HTERT RPE-1 (cell line): ENCODE measurements around the gene ISY1.
"Not testable (repeated sequence)": the region's sequence is repeated elsewhere in the genome, so short reads cannot be mapped to it uniquely, and the experiment has no call there.

Source experiments
- in situ Hi-C: fragments of 300-500 bp; cut with MboI; formaldehyde crosslinking; loops from 4 replicates; pipeline ENCODE4 v1.14.3; 2020; ENCODE audit warnings: low sequenced_read_pairs

Gene ISY1

DNA sequence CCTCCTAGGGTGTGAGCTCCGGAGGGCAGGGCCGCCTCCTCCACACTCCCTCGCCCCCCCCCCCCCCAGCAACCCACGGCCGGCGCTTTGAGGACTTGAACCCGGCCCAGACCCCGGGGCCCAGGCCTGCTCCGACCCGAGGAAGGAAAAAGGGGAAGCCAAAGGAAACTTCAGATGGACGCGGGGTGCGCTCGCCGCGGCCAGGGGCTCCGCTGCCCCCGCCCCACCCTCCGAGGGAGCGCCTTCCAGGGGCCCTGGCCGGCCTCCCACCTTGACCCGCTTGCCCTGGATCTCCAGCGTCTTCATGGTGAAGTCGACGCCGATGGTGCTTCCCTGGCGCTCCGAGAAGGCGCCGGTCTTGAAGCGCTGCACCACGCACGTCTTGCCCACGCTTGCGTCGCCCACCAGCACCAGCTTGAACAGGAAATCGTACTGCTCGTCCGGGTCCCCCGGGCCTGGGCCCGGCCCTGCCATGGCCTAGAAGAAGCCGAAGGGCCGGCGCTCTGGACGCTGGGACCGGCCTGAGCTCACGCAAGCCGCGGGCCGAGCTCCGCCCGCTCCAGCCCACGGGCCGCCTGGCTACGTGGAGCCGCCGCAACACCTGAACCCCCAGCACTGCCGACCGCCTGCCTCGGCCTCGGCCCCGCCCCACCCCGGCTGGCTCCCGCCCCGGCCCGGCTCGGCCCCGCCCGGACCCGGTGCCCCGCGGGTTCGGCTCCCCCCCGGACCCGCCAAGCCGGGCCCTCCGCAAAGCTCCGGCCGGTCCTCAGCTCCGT lies 39.7 kb downstream of the ISY1 start:
- in situ Hi-C loops = no loop called here

DNA sequence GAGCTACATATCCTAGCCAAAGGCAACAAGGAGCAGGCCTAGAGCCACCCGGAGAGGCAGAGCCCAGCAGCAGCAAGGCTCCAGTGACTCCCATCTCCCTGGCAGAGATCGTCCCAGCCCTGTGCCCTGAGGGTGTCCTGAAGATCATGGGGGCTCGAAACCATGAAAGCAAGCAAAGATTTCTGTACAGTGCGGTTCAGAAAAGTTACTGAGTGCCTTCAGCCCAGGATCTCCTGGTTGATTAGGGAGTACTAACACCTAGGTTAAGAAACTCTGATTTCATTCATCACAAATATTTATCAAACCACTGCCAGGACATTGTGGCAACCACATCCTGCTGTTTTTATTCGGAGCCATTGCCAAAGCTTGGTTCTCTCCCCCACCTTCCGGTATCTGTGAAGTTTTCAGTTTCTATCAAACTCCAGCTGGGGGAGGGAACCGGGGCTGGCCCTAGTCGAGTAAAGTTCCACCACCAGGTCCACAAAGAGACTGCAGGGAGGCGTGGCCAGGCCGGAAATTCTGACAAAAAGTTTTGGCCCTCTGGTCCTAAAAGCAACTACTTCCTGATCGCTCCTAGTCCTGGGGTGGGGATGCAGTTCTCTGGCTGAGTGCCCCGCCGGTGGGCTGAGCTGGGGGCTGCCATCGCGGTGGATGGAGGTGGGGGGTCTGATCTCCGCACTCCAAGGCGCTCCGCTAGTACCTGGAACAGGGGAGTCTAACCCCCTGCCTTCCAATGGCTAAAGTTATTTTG lies 40.4 kb downstream of the ISY1 start:
- in situ Hi-C loops = no loop called here

DNA sequence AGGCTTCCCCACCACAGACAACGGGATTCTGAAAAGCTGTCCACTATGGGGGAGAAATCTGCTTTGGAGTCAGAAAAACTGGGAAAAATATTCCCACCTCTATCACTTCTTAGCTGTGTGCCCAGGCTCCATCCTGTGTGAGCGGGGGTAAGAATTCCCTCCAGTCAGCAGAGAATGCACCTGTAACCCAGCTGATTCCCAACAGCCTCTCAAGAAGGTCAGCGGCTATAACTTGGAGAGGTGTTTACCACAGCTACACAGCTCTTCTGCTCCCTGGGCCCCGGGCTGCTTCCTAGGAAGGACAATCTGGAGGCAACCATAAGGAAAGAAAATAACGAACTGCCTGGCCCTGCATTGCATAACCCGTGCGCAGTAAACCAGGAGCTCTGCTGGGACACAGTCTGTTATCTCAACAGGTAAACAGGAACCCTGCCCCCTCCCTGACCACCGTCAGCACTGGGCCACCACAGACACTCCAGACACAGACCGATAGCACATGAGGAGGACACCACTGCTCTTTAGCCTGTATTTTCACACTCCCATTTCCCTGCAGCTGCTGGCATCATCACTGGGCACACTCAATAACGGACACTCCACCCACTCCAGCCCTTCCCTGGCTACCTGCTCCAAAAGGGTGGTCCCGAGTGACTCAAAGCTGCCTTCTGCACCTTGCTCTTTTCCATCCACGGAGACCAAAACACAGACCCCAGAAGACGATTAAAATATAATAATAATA lies 41.3 kb downstream of the ISY1 start:
- in situ Hi-C loops = no loop called here

DNA sequence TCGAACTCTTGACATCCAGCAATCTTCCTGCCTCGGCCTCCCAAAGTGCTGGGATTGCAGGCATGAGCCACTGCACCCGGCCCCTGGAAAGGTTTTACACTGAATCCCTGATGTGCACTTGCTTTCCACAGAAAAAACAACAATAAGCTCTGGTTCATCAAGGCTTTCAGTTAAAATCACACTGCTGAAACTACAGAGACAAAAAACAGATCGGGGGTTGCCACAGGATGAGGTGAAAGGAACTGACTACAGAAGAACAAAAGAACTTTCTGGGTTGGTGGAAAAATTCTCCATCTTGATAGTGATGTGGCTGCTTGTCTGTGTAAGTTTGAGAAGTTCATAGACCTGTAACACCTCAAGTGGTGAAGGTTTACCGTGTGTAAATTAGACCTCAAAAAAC lies 42.1 kb downstream of the ISY1 start:
- in situ Hi-C loops = no loop called here

DNA sequence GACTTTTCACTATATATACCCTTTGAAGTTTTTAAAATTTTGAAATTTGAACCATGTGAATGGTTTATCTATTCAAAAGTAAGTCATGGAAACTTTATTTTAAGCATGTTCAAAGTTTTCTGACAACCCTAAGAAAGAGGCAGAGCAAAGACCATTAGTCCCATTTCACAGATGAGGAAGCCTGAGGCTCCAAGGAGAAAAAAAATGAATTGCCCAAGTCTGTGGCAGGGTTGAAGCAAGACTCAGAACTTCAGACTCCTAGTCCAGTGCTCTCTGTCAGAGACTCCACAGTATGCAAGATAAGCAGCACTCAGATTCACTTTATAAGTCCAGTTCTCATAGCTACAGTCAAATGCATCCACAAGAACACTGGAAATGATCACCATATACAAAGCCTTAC lies 43.7 kb downstream of the ISY1 start:
- in situ Hi-C loops = no loop called here

DNA sequence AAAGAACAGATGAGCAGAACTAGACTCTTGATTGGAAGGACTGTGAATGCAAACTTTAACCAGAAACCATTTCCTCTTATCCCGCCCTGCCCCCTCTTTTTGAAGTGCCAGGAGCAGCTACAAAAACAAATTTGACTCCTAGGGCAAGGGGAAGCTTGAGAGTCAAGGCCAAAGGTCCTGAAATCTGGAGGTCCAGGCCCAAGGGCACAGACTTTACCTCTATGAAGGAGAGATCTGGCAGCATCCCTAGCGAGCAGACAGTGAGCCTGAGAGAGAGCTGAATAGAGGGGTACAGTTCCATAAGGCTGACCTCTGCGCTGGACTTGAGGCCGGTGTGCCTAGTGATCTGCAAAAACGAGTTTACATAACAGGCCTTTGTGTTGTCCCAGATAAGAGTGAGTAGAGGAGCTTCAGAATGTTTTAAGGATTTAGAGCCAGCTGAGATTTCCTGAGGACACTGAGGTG lies 44.3 kb downstream of the ISY1 start:
- in situ Hi-C loops = no loop called here

DNA sequence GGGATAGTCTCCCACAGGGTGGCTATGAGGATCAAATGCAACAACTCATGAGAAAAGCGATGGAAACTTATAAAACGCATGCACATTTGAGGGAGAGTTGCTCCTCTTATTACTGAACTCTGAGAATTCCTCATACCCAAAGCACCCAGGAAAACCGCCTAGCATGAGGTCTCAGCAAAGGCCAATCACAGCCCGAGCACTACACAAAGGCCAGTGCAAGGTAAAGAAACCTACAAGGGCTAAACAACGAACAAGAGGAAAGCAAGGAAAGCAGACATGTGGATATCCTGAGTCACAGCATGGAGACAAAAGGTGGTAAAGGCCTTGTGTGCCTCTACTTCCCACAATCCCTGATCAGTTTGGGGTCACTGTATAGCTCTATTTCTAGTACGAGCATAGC lies 46.4 kb downstream of the ISY1 start:
- in situ Hi-C loops = no loop called here

DNA sequence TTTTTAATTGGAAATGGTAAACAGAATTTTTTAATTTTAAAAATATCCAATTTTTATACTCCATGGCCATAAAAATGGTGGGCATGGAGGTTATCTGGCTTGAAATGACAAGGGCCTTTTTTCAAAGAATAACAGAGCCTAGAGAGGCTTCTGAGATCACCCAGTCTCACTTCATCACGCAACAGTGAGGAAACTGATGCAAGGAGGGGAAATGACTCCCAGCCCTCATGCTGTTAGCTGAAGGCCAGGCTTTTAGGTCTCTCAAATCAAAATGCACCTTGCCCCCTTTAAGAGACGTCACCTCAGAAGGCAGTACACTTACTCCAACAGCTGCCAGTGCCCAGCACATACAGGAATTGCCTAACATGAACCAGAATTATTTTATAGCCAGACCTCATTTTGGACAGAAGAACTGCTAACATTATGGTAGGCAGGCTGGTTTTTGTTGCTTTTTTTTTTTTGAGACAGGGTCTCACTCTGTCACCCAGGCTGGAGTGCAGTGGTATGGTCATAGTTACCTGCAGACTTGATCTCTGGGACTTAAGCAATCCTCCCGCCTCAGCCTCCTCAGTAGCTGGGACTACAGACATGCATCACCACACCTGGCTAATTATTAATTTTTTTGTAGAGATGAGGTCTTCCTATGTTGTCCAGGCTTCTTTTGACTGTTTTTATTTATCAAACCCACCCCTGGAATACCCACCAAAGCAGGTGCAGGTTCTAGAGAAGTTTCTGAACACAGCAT lies 48.4 kb downstream of the ISY1 start:
- in situ Hi-C loops = no loop called here

DNA sequence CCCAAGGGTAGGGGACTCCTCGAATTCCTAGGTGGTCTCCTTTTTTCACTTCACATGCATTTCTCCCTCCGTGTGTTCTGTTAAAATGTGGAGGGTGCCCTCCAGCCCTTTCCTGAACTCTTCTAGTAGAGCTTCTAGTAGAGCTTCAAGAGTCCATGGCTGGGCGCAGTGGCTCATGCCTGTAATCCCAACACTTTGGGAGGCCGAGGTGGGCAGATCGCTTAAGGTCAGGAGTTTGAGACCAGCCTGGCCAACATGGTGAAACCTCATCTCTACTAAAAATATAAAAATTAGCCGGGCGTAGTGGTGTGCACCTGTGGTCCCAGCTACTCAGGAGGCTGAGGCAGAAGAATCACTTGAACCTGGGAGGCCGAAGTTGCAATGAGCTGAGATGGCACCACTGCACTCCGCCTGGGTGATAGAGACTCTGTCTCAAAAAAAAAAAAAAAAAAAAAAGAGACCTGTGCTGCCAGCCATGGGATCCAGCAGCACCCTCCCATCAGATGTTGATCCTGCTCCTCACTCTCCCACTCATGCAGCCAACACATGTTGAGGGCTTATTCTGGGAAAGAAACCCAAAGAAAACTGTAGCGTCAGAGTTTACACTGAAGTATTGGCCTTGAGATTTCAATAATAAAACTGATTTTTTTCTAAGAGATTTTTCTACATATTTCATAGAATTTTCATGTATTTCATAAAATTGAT lies 49.6 kb downstream of the ISY1 start:
- in situ Hi-C loops = not testable (repeated sequence)

DNA sequence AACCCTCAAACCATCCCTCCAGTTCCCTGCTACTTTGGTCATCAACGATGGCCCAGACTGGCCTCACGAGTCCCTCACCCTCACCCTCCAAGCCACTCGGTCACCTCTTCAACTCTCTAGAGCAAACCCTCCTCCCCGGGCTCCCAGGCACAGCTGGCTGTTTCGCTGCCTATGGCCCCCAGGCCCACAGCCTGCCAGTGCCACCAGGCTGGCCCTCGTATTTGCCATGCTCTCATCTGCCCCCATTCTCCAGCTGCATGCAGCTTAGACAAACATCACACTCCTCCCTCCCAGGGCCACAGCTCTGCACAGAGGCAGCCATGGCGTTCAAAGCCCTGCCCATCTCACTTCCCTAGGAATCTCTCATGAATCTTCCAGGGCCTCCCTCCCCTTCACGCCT lies 53.1 kb downstream of the ISY1 start:
- in situ Hi-C loops = no loop called here

DNA sequence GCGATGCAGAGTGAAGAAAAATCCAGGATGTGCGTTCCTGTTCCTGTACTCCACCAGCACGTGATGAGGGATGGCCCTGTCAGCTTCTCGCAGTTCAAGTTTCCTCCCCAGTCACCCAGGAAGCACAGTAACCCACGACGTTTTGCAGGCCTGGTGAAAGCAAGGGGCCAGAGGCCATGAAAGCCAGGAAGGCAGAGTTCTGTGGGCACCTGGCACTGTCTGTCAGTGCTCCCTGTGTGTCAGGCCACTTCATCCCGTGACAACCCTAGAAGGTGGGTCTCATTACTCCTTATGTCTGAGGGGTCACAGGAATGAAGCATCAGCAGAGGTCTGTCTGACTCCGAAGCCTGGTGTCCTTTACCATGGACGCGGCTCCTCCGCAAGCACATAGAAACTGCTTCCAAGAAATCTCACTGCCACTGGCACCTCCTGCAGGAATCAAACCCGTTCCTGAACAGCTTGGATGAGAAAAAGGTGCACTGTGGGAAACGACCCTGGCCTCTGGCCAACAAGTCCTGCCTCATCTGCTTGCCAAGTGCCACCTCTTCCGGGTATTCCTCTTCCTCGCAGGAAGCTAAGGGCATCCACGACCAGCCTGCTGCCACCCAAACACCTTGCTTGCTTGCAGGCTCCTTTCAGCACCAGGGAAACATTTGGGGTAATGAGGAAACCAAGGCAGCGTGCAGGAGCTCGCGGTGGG lies 53.8 kb downstream of the ISY1 start:
- in situ Hi-C loops = no loop called here

DNA sequence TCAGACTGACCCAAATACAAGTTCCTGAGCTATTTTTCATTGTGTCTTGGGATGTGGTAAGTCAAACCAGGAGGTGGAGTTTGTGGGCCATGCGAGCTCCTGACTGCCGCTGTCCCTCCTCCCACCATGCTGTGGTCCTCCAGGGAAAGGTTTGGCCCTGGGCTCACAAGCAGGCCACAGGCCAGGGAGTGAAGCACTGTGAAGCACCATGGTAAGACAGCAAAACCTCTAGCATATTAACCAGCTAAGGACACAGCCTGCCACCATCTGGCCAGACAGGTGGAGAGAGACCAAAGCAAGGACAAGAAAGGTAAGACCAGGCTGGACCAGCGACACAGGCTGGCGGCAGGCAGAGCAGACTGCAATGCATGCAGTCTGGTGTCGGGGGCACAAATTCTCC lies 54.5 kb downstream of the ISY1 start:
- in situ Hi-C loops = no loop called here

DNA sequence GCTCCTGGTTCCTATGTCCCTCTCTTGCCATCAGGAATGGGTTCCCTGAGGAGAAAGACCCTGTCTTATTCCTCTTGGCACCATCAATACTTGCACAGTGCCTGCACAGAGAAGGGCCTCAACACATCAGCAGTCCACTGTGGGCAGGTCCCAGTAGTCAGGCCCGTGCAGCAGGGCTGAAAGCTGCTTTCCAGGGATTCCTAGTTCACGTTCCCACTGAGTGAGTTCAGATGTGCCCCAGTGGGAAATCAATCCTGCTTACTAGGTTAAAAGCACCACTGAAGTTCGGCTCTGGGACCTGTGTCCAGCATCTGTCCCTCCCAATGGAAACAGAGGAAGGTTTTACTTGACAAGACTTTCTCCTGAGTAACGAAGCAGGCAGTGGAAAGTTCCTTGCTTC lies 55.0 kb downstream of the ISY1 start:
- in situ Hi-C loops = no loop called here

DNA sequence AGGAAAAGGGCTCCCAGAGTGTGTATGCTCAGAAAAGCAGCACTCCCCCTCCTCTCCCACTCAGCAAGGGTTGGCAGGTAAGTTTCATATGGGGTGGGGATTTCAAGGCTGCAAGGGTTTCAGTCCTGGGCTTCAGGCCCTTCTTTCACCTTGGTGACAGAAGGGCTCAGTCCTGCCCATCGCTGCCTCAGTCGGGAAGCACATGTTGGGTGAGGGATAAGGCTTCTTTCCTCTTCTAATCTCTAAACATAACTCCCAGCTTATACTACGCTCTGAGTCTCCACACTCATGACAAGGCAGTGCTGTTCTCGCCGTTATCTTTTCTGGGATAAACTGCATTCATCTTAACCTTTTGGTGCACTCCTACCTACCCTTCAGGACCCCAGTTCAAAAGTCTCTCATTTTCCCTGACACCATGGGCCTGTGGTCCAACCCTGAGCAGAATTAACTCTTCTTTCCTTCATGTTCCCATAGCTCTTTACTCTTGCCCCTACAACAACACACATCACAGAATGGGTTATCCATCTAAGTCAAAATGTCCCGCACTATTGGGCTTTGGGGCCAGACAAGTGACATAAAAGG lies 56.3 kb downstream of the ISY1 start:
- in situ Hi-C loops = no loop called here

DNA sequence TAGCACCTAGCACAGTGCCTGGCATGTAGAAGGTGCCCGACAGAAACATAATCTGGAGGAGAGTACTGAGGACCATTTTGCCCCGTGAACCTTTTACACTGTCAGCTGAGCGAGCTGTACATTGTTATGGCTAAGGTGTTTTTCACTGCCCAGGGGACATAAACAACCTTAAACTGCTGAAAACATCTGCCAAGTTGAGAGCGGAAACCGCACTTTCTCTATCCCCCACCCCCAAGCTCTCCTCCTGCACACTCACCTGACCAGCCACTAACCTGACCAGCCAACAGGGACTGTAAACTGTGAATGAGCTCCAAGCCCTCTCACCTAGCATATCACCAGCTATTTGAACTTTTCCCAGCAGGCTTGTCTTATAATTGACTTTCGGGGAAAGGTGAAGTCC lies 56.8 kb downstream of the ISY1 start:
- in situ Hi-C loops = no loop called here

DNA sequence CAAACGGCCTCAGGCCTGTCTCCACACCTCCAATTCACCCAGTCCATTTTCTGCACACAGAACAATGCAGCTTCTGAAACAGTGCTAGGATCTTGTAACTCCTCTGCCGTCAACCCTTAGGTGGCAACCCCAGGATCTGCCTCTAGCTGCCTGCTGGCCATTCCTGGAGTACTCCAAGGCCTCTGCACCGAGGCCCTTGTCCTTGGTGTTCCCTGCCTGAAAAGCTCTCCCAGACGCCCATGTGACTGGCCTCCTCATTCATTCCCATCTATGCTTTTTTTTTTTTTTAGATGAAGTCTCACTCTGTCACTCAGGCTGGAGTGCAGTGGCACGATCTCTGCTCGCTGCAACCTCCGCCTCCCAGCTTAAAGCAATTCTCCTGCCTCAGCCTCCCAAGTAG lies 57.6 kb downstream of the ISY1 start:
- in situ Hi-C loops = no loop called here

DNA sequence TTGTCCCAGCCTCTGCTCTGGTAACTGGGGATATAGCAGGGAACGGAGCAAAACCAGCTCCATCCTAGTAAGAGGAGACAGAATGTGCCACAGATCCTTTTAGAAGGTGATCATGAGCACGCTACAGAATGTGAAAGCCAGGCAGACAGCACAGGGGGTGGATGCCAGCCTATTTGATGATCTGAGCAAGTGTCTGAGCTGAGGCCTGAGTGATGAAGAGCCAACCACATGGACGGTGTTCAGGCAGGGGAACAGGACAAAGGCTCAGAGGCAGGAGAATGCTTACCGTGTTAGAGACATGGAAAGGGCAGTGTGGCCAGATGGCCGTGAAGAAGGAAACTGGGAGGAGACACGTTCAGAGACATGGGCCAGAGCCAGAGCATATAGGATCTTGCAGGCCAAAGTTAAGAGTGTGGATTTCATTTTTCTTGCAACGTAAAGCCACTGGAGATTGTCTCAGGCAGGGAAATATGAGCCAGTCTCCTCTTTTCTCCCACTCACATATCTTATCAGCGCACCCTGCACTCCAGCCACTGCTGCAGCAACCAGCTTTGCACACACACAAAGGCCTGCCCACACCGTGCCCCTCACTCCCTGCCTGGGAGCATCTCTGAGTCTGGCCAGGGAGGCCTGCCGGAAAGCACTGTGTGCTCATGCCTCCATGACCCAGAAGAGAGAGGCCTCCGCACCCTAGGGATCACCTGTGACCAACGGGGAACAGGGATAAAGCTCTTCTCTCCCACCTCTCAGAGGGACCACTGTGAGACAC lies 59.3 kb downstream of the ISY1 start:
- in situ Hi-C loops = no loop called here

DNA sequence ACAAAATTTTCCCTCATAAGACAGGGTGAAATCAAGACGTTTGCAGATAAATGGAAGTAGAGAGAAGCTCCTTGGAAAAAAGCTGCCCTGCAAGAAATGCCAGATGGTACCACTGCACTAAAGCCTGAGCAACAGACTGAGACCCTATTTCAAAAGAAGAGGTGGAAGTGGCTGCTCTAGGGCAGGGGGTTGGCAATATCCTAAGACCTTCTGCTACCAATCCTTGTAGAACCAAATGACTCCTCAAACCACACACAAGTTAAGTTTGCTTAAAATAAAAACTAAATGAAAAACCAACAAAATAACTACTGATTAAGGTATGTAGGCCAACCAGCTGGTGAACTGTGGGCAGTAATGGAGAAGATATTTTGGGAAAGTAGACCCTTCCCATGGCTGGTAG lies 60.6 kb downstream of the ISY1 start:
- in situ Hi-C loops = no loop called here

DNA sequence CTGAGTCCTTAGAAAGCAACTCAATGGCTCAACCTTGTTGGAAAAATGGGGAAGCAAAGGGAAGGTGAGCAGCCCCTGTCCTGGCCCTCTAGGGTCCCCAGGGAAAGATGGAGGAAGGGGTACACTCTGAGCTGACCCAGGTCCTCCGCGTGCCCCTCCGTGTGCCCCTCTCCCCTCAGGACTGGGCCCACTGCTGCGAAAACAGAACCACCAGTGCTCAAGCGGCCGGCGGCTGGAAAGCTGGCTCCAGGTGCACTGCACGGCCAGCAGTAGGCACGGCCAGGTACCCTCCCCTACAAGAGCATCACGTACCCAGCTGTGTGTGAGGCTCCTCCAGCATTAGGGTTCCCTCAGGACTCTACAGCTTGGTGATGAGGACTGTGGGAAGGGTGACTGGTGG lies 65.6 kb downstream of the ISY1 start:
- in situ Hi-C loops = no loop called here
